NCI-H446 (cell line): ENCODE measurements around the gene FAF1.
"Not testable (repeated sequence)": the region's sequence is repeated elsewhere in the genome, so short reads cannot be mapped to it uniquely, and the experiment has no call there.

Source experiments
- DNase-seq, 2 experiments: peaks; one replicate each; lab custom pipeline; 2025; lab: John Stamatoyannopoulos, UW

Gene FAF1

DNA sequence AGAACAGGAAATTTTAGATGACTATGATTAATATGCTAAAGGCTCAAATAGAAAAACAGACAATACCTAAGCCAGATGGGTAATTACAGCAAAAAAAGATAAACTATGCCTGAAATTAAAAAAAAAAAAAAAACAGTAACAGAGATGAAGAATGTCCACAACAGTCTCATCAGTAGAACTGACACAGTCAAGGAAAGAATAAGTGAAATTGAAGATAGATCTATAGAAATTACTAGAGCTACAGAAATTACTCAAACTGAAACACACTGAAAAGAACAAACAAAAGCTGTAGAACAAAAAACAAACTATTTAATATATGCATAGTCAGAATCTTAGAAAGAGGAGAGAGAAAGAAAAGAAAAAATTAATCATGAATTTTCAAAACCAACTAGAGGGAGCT lies 112.8 kb downstream of the FAF1 start:
- DNase-seq, result no peak

DNA sequence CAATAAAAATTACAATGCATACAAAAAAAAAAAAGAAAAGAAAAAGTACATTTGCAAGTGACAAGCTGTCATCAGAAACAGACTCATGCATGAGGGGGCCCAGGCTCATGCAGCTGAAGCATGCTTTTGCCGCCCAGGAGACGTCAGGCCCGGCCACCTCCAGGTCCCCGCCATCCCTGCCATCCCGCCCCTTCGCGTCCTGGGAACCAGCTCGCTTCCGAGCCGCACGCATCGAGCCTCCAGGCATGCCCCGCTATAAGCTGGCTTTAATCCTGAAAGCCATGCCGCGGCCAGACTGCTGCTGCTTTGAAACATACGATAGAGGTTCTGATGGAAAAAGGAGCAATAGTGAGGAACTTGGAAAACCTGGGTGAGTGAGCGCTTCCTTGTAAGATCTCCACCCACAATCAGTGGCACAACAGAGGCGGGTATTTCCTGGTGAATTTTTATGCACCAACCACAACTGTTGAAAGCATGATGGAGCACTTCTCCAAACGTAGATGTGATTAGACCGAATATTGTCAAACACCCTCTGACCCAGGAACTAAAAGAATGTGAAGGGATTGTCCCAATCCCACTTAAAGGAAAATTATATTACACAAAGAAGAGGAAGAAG lies 113.7 kb downstream of the FAF1 start:
- DNase-seq, result no peak

DNA sequence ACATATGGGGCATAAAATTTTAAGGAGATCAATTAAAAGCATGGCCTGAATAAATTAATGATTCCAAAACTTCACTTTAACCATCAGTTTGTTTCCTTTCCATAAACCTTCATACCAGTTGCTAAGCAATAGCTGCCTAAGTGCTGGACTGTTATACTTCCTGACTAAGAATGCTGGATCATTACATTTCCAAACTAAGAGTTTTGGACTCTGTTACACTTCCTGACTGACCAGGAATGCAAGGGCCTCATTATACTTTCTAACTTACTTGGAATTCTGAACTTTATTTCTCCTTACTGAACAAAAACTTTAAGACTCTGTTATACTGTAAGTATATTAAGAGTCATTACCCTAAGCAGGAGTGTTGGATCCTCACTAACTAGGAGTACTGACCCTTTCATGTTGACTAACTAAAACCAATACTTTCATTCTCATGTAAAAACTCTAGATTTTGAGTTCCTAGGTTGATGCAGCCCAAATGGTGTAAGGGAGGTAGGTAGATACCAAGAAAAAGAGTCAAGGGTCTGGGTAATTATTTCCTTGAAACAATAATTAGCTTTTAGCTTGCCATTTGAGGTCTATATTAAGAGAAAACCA lies 118.2 kb downstream of the FAF1 start:
- DNase-seq, result no peak

DNA sequence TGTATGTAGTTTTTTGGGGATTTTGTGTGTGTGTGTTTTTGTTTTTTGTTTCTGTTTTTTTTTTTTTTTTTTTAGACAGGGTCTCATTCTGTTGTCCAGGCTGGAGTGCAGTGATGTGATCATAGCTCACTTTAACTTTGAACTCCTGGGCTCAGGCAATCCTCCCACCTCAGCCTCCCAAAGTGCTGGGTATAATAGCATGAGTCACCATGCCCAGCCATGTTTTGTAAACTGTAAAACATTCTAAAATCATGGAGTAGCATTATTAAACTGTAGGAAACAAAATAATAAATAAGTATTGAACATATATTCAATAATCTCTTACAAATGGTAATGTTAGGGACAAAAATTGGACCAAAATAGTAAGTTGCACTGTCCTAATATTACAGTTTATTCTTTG lies 124.0 kb downstream of the FAF1 start:
- no peak for DNase-seq

DNA sequence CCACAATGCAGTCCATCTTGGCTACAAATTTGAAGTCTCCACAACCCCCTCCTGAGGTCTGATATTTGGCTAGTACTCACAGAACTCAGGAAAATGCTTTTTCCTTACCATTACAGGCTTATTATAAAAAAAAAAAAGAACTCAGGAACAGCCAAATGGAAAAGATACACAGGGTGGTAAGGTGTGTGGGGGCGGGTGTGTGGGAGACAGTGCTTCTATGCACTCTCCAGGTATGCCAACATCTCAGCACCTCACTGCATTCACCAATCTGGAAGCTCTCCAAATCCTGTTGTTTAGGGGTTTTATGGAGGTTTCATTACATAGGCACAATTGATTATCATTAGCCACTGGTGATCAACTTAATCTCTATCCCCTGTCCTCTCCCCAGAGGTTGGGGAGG lies 126.9 kb downstream of the FAF1 start:
- no peak for DNase-seq

DNA sequence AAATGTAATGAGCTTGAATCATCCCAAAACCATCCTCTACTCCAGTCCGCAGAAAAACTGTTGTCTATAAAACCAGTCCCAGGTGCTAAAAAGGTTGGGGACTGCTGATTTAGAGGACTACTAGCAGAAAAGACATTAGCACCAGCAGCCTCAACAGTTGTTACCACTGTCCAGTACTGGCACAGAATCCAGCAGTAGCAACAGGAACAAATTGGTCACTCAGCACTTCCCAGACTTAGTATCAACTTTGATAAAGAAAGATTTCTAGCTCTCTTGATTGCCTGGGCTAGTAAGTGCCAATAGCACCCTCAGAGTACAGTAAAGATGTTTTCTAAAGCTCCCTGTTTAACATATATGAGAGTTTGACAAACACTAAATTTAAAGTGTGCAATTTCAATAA lies 127.9 kb downstream of the FAF1 start:
- DNase-seq, result no peak

DNA sequence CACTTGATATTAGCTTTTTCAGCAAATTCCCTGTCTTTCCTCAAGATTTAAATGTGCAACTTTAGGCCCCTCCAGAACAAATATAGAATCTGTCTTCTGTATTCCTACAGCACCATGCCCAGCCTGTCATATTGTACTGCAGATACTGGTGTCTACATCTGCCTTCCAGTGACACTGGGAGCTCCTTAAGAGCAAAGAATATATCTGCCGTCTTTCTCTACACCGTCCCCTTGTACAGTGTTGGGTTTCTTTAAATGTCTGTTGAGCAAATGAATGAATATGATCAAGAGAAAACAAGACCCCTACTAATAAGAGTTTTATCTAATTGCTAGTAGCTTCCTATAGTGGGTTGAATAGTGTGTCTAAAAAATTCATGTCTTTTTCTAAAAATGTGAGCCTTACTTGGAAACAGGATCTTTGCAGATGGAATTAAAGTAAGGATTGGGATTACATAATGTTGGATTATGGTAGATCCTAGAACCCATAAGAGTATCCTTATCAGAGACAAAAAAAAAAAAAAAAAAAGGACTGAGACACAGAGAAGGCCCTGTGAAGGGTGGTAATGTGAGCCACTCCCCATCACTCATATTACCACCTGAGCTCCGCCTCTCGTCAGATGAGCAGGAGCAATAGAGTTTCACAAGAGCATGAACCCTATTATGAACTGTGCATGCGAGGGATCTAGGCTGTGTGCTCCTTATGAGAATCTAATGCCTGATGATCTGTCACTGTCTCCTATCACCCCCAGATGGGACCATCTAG lies 128.6 kb downstream of the FAF1 start:
- no peak for DNase-seq

DNA sequence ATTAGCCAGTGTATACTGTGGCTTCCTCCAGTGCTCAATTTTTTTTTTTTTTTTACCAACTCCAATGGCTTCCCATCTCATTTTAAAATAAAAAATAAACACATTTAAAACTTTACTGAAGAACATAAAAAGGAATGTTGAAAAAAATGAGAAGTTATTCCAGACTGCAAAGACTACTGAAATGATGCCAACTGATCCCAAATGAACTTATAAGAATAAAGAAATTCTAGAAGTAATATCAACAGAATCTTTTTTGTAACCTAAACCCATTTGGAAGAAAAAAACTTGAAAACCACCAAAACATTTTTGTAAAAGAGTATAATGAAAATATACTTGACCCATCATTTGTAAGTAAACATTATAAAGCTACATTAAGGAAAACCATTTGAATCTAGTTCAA lies 129.4 kb downstream of the FAF1 start:
- DNase-seq, result no peak

DNA sequence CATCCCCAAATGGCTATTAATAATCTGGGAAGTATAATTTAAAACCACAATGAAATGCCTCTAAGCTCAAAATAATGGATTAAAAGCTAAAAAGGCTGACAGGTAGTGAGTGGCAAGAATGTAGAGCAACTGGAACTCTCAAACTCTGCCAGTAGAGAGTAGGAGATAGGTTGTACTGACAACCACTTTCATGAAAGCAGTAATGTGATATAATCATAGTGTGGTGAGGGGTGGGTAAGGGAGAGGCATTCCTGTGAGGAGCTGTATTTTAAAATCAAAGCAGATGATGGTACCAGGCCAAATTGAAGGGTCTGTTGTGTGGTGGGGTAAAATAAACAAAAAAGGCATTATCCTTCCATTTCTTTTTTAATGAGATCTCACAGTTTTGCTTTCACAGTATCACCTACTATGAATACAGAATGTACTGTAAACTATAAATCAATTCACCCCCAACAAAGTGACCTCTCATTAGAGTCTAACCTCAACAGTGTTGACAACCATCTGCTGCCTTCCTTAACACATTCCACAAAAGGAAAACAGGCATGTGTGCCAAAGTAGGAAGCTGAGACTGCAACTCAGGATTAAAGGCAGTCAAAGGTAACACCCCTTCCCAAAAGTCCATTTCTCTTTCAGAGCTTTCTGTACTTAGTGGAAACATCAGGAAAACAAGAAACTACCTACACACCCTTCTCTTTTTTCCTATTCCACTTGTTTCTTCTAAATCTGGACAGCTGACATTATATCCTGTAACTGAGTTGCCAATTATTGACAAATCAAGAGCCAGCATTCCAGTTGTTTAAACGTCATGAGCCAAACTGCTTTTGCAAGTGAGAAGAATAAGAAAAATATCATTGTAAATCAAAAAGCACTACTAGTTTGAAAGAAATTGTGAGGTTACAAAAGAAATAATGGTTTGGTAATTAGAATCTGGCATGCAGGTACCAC lies 130.8 kb downstream of the FAF1 start:
- peak in 1 of 2 experiments; percentile 30 for DNase-seq

DNA sequence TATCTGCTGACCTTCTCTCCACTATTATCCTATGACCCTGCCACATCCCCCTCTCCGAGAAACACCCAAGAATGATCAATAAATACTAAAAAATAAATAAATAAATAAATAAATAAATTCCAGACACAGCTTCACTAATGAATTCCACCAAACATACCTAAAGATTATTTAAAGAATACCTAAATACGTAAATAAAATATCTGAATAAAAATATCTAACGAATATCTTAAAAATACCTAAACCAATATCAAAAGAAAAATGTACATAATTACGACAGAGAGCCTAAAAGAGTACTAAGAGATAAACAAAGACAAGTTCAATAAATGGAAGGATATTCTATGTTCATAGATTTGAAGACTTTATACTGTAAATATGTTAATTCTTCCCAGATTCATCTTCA lies 132.5 kb downstream of the FAF1 start:
- DNase-seq, result no peak

DNA sequence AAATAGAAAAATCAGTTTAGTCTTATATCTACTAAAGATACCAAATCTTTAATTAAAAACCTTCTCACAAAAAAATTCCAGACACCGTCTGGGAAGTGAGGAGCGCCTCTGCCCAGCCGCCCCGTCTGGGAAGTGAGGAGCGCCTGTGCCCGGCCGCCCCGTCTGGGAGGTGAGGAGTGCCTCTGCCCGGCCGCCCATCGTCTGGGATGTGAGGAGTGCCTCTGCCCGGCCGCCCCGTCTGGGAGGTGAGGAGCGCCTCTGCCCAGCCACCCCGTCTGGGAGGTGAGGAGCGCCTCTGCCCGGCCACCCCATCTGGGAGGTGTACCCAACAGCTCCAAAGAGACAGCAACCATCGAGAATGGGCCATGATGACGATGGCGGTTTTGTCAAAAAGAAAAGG lies 133.3 kb downstream of the FAF1 start:
- not testable (repeated sequence) for DNase-seq

DNA sequence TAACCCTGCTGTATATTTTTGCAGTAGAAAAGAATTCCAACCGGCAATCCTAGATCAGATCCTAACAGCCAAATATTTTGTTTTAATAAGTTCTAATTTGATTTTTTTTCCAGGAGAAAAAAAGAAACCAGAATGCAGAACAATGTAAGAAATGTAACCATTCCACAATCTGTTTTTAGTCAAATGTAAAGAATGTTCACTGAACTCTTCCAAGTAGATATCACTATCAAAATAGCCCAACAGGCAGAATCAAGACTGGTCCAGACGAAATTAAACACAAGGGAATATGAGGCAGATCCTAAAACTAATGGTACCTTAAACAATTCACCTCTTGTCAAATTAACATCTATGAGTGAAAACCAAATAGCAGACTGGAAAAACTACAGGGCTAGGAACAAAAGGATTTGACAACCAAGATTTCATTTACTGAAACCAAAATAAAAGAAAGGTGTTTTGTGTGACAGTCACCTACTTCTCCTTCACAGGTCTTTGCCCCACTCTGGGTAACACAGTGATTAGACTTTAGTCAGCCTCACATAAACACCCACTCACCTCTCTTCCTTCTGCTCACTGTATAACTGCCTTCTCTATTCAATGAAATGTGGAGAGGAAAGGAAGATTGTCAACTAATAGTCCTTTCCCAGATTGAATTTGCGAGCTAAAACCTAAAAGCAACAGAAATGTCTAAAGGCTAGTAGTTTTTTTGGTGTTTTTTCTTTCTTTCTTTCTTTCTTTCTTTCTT lies 137.9 kb downstream of the FAF1 start:
- no peak for DNase-seq

DNA sequence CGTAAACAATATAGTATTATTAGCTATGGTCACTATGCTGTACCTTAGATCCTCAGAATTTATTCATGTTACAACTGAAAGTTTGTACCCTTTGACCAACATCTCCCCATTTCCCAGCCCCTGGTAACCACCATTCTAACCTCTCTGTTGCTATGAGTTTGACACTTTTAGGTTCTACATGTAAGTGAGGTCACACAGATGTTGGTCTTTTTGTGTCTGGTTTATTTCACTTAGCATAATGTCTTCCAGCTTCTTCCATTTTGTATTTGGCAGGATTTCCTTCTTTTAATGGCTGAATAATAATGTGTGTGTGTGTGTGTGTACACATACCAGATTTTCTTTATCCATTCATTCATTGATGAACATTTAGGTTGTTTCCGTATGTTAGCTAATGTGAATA lies 139.5 kb downstream of the FAF1 start:
- no peak for DNase-seq

DNA sequence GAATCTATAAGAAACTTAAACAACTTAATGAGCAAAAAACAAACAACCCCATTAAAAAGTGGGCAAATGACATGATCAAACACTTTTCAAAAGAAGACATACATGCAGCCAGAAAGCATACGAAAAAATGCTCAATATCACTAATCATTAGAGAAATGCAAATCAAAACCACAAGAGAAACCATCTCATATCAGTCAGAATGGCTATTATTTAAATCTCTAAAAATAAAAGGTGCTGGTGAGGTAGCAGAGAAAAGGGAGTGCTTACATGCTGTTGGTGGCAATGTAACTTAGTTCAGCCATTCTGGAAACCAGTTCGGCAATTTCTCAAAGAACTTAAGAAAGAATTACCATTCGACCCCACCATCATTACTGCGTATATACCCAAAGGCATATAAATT lies 147.7 kb downstream of the FAF1 start:
- DNase-seq, result no peak

DNA sequence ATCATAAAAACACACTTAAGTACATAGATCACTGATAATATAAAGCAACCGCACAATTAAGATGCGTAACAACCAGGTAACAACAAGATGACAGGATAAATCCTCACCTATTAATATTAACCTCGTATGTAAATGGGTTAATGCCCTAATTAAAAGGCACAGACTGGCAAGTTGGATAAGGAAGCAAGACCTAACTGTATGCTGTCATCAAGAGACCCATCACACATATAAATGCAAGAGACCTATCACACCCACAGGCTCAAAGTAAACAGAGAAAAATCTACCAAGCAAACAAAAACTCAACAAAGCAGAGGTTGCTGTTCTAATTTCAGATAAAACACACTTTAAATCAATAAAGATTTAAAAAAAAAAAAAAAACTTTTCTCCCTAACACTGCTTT lies 151.8 kb downstream of the FAF1 start:
- DNase-seq, result no peak

DNA sequence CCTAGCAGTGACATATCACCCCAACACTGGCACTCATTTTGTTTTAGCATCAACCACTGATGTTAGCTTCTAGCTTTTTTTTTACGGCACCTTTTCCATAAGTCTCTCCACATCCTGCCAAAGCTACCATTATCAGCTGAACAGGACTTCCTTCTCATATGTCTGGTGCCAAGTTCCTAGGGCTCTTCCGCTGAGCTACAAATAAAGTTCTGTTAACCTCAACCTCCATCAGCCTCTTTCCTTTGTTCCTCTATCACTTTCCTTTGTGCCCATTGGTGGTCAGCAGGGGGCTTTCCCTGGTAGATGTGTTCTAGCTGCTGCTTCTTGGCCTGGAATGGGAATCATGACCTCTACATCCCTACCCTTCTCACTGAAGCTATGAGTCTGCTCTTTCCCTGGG lies 163.8 kb downstream of the FAF1 start:
- DNase-seq, result no peak

DNA sequence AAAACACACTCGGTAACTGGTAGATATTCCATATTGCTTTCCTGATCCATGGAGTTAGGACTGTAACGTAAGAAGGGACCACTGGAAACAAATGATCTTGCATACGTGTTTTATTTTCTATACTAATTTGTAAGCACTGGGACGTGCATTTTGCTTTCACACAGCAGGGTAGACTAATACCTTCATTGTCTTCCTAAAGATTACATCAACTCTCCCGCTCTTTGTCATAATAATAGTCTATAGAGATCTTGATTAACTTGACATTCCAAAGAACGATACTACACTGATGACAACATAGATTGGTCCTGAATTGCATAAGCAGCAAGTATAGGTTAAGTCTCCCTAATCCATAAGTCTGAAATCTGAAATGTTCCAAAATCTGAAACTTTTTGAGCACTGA lies 166.5 kb downstream of the FAF1 start:
- DNase-seq, result no peak

DNA sequence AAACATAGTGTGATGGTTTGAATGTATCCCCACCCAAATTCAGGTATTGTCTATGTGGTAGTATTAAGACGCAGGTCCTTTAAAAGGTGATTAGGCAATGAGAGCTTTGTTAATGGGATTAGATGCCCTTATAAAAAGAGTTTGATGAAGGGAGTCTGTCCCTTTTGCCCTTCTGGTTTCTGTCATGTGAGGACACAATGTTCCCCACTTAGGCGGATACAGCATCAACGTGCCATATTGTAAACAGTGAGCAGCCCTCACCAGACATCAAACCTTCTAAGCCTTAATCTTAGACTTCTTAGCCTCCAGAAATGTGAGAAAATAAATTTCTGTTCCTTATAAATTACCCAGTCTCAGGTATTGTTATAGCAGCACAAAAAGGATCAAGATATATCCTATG lies 172.8 kb downstream of the FAF1 start:
- DNase-seq, result no peak

DNA sequence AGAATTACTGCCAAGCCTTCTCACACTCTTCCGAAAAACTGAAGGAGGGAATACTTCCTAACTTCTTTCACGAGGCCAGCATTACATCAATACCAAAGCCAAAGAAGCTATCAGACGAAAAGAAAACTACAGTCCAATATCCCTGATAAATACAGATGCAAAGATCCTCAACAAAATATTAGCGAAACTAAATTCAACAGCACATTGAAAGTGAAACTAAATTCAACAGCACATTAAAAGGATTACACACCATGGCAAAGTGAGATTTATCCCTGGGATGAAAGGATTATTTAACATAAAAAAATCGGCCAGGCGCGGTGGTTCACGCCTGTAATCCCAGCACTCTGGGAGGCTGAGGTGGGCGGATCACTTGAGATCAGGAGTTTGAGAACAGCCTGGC lies 176.8 kb downstream of the FAF1 start:
- DNase-seq, result peak in 1 of 2 experiments; percentile 4

DNA sequence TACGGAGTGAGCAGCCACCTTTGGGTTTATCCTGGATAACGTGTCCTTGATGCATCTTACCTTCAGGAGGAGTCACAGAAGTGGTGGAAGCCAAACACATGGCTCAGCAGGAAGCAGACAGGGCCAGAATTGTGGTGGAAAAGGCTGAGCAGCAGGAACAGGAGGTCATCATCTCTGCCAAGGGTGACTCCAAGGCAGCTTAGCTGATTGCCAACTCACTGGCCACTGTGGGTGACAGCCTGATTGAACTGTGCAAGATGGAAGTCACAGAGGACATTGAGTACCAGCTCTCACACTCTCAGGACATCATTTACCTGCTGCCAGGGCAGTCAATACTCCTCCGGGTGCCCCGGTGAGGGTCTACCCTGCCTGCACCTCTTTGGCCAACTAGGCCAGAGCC lies 179.3 kb downstream of the FAF1 start:
- no peak for DNase-seq

DNA sequence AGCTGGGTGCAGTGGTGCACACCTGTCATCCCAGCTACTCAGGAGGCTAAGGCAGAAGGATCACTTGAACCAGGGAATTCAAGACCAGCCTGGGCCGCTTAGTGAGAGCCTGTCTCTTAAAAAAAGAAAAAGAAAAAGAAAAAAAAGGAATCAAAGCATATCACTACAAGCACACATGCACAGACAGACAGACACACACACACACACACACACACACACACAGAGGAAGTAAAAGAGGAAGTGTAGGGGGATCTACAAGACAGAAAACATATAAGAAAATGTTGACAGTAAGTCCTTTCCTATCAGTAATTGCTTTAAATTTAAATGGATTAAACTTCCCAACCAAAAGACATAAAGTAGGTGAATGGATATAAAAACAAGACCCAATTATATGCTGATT lies 180.3 kb downstream of the FAF1 start:
- no peak for DNase-seq

DNA sequence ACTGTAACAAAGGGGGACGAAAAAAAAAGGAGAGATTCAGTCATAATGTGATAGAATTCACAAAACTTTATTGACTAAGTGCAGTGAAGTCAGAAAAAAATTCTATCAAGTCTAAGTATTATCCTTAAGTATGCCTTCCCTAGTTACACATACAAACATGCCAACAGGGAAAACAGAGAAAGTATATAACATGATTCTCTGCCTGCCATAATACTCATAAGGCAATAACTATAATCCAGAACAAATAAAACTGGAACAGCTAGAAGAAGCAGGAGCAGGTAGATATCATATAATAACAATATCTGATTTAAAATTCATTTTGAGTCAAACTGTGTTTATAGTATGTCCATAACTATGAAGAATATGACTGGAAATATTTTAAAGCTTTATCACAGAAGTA lies 184.3 kb downstream of the FAF1 start:
- no peak for DNase-seq
